Activated CD8-positive, alpha-beta memory T cell treated with anti-CD3 and anti-CD28 coated beads, Interleukin-2, amount 50 U/mL, for 24 hours (primary cell): ENCODE results near the gene CLK4.

Source experiments
- DNase-seq: peaks from one replicate; pipeline ENCODE4 v3.0.0-alpha.2; 2020; ENCODE audit errors: extremely low read depth

Gene CLK4

DNA sequence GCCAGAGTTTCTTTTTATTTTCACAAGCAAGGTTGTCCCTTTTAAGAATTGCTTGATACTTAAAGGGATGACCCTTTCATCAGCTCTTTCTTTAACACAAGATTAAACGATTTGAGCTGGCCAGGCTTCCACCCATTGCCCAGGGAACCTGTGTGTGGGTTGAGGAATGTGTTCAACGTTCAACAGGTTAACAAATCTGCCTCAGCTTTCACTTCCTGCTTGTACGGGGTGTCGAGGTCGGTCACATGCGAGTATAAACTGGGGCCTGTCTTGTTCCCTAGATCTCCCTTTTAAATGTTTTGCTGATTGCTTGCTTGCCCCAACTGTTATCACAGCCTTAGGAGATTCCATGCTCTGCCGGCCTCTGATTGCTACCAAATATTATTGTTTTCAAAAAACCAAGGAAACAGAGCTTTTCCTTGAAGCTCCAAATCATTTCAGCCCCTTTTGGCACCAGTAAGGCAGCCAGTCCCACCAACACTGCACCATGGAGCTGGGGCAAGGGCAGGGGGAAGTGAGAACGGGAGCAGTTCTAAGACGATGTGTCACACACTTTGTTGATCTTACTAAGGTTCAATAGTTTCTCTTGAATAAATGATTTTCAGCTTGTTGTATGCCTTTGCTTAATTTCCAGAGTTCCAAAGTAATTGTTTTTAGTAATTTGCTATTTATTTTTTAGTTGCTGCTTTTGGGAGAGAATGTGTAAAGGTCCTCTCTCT is 10.7 kb upstream of the CLK4 start:
- no peak for DNase-seq

DNA sequence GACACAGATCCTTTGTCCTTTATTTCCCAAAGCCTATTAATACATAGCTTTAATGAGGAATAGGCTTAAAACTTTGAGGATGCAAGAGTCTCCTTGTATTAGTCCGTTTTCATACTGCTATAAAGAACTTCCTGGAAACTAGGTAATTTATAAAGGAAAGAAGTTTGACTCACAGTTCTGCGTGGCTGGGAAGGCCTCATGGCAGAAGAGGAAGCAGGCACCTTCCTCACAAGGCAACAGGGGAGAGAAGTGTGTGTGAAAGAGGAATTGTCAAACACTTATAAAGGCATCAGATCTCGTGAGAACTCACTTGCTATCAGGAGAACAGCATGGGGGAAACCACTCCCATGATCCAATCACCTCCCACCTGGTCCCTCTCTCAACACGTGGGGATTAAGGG is 5.4 kb upstream of the CLK4 start:
- no peak for DNase-seq

DNA sequence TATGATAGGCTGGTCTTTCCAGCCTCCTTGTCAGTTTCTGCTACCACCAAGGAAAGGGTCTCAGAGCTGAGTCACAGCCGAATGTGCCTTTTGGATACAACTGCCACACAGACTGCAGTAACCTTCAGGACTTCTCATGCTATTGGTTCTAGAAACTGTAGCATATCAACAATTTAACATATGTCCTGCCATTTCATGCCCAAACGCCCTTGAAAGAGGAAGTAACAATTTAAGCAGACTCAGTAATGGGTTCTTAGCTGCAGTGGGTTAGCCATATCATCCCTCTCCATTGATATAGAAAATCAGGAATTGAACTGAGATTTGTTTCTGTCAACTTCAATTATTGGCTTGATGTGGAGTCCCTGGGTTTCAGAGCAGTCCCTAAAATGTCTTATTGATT is 4.1 kb upstream of the CLK4 start:
- DNase-seq = no peak

DNA sequence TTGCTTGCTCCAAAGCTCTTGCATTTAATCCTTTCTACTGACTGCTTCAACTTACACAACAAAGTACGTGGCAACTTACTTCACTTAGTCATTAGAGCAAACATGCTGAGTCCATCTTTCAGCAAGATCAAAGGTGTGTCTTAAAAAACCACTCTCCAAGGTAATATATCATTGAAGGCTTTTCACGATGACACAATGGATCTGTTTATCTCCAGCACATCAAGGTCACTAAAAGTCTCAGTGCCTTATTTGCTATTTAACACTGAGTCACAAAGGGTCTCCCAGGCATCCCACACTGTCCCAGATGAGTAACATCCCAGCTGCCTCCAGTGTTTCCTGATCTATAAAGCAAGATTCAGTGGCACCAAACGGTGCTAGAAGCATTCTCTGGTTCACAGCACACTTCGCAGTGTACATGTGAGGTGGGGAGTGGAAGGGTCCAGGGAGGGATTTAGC is 3.7 kb upstream of the CLK4 start:
- DNase-seq = no peak

DNA sequence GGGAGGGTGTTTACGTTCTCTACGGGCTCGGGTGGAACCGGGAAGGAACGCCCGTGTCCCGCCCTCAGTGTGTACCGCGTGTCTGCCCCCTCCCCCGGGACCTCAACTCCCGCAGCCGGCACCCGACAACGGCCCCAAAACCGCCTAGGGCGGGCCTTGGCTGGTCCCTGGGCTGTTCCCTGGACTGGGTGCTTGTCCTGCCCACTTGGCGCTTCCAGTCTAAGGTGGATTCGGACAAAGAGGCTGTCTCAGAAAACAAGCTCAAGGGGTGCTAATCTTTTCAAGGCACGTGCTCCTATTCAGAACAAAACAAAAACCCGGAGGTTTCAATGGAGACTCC is 379 bp upstream of the CLK4 start:
- DNase-seq = no peak

DNA sequence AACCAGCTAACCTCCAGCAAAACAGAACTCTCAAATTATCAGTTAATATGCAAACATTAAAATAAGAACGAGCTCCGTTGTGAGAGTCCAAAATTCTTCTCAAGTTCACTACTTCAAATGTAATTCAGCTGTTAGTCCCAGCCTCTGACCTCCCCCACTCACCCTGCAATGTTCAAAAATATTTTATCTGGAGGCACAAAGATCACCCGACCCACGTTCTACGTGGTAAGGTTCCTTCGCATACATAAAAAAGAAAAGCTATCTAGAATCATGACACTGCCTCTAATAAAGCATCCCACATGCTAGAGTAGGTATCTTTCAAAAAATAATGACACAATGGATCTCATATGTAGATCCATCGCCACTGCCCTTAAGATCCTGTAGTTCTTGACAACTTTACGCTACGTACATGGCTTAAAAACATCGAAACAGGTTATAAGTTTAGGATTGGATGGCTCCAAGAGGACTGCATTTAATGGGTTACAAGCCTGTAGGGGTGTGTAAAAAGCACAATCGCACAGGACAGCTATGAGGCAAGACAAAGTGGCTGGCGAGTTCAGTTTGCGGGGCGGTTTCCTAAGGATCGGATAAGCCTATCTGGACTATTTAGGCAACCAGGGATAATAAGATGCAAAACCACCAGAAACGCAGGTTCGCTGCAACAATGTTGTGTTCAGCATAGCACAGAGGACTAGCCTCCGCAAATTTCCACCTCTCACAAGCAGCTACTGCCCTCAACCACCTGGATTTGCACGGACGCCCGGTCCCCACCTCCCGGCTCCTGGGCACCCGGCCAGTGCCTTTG is 969 bp downstream of the CLK4 start:
- DNase-seq = no peak

DNA sequence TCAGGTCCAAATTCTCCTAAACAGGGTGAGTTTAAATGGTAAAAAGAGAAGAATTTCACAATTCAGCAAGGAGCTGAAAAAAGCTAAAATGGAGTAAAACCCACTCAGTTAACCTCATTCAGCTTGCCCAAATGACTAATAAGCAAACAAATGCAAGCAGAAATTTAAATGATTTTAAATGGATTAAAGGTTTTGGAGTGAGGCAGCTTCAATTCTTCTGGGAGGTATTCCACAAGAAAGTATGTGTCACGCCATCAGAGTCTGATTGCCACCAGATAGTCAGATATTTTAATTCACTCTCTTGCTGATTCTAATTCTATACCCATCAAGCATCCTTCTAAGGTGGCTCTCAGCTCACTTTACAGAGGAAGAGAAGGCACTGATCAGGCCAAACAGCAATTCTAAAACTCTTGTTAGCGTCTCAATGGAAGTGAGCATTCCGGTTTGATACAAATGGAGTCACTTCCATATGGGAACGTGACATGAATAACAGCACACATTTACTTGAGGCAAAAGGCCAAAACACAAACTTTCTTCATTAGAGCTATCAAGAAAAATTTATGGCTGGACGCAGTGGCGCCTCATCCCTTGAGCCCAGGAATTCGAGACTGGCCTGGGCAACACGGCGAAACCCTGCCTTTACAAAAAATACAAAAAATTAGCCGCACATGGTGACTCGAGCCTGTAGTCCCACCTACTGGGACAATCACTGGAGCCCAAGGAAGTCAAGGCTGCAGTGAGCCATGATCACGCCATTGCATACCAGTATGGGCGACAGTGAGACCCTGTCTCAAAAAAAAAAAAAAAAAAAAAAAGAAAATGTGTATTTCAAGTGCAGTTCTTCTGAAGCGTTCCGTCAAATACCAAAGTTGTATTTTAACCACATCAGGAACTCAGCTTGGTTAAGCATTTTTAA is 2.0 kb downstream of the CLK4 start:
- no peak for DNase-seq

DNA sequence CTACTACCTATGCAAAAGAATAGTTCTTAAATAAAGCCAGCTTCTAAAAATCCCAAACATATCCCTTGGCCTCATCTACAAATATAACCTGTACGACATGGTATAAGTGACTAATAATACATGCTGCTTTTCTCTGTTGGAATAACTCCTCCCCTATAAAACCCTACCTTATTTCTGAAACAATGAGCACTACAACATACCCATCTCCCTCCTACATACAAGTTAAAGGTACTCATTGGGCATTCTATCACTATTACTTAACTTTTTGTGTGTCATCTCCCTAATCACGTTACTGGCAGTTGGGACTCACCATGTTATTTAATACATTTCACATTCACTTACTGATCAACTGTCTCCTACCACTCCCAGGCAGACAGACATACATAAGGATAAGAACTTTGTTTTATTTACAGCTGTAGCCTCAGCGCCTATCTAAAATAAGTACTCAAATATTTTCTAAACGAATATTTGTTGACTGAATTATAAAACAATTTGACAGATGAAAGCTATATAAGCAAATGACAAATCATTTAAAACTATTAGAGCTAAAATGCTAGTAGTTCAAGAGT is 4.1 kb downstream of the CLK4 start:
- DNase-seq = no peak

DNA sequence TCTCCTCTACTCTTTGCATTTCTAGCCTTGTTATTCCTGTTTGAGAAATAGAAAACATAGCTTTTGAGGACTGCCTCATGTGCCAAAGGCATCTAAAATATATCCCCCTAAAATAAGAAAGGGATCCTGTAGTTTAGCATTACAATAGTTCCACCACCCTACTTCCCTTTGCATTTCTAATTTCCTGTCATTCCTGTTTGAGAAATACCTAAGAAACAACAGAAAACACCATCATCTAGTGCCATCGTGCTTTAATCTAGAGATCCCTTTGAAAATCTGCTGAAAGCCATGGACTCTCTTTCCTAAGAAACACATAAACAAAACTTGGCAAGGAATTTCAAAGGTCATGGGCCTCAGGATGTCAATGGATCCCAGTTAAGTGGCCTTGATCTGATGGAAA is 7.5 kb downstream of the CLK4 start:
- DNase-seq = no peak

DNA sequence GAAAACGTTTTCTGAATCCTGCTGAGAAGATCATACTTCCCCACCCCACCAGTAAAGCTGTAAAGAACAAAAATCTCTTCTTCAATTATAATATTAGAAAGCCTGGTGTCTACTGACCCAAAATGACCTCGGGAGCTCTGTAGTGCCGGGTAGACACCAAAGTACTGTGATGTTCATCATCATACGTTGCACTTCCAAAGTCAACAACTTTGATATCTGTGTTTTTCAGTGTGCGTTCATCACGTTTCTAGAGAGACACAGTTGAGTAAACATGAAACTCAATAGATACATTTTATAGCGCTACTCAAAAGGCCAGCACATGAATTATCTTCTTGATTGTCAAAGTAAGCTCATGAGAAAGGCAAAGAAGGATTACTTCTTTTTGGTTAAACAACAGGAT is 14.6 kb downstream of the CLK4 start:
- DNase-seq = no peak

DNA sequence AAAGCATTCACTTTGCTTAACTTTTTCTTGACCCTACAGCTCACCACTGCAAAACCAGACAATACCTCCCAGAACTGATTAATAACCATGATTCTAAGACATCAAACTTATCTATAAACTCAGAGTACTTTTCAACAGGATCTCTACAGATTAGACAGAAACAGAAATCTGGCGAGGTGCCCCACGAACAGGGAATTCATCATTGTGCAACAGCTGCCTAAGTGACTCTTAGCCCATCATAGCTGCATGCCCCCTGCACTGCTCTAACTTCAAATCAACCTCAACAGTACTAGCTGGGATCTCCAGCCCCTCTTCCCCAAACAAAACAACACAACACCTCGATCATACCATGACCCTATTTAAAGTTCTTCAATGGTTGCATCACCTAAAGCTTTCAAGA is 20.6 kb downstream of the CLK4 start:
- no peak for DNase-seq

DNA sequence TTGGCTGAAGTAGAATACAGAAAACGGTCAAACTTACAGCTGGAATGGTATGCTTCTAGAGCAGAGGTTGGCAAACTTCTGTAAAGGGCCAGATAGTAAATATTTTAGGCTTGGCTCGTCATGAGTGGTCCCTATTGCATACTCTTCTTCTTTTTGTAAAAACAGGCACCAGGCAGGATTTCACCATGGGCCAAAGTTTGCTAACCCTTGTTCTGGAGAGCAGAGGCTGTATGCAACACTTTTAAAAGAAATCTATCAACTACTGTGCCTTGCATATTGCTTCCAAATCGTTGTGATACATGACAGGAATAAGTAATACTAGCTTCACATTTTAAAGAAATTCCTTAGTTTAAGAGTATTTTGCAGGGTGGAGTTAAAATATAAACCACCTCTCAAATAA is 21.1 kb downstream of the CLK4 start:
- no peak for DNase-seq

DNA sequence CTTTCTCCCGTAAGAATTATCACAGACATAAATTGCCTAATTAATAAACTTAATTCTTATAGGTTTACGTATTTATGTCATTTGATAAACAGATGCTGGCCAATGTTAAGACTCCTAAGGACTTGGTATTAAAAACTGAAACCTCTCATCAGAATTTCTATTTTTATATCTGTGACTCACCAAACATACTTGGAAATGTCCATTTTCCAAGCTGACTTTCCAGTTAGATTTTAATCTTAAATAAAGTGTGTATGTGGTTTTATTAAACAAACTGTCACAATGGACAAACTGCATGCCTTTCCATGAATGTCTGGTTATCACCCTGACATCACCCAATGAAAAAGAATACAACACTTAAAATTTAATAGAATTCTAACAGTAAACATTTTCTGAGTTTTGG is 24.1 kb downstream of the CLK4 start:
- no peak for DNase-seq

DNA sequence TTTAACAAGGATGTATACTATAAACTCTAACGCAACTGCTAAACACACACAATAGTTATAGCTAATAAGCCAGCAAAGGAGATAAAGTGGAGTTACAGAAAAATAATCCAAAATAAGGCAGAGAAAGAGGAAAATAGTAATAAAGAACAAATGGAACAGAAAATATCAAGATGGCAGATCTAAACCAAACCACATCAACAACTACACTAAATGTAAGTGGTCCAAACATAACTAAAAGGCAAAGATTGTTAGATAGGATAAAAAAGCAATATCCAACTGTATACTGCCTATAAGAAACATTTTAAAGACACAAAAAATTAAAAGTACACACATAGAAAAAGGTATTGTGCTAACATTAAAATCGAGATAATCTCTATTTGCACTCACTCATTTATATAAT is 31.1 kb downstream of the CLK4 start:
- DNase-seq = no peak

DNA sequence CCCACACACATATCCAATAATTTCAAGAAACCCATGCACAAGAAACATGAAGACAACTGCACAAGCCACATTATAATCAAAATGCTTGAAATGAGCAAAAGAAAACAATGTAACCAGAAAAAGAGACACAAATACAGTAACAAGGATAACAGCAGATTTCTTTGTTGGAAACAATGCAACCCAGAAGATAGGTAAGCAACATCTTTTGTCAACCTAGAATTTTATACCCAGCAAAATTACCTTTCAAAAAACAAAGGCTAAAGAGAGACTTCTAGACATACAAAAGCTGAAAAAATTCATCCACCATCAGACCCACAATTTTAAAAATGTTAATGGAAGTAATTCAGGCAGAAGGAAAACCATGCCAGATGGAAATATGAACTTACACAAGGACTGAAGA is 31.7 kb downstream of the CLK4 start:
- no peak for DNase-seq

DNA sequence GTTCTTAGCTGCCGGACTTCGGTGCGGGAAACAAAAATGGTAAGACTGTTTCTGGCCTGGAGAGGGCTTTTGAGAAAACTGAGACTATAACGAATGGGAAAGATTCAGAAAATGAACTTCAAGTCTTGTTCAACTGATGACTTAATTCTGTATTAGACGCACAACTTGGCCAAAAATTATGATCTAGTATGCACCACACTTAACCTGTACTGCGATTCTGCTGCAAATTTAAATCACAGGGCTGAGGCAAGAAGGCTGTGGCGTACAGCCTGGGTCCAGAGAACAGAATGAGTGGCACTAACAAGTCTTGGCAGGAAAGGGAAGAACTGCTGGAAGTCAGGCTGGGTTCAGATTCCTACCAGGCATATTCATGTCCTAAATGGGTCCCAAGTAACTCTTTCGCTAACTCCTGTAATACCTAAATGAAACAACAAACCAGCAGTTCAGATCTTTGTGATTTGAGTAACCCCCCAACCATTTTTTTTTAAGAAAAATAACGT is 35.9 kb downstream of the CLK4 start:
- DNase-seq = no peak

DNA sequence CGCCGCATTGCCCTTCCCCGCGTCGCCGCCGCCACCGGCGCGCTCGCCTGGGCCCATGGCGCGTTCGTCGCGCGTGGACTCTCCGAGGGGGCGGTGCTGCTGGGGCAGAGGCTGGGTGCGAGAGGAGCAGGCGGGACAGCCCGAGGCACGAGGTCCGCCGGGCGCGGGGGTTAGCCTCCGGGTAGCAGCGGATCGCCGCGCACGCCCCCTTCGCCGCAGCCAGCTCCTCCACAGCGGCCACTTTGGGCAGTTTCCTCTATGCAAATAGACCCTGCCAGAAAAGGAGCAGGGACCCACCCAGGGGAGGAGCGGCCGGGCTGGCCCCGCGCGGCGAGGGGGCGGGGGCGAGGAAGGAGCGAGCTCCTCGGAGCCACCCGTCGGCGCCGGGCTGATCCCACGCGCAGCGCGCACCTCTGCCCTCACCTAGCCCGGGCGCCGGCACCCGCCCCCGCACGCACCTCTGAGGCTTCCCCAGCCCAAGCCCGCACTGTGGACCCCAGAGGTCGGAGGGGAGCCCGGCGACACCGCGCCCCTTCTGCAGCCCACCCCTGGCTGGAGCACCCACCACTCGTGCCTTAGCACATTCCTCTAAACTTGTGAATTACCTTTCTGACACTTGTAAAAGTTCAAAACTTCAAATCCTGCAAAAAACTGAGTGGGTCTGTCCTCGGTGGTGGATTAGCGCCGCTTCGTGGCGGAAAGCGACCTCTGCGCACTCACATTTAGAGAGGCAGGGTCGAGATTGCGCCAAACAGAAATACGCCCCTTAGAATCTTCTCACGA is 36.5 kb downstream of the CLK4 start, which contains the start of gene COL23A1:
Gene COL23A1, minus strand, starts transcription at position 253 of the 783 bp plus-strand sequence.
- DNase-seq = no peak

DNA sequence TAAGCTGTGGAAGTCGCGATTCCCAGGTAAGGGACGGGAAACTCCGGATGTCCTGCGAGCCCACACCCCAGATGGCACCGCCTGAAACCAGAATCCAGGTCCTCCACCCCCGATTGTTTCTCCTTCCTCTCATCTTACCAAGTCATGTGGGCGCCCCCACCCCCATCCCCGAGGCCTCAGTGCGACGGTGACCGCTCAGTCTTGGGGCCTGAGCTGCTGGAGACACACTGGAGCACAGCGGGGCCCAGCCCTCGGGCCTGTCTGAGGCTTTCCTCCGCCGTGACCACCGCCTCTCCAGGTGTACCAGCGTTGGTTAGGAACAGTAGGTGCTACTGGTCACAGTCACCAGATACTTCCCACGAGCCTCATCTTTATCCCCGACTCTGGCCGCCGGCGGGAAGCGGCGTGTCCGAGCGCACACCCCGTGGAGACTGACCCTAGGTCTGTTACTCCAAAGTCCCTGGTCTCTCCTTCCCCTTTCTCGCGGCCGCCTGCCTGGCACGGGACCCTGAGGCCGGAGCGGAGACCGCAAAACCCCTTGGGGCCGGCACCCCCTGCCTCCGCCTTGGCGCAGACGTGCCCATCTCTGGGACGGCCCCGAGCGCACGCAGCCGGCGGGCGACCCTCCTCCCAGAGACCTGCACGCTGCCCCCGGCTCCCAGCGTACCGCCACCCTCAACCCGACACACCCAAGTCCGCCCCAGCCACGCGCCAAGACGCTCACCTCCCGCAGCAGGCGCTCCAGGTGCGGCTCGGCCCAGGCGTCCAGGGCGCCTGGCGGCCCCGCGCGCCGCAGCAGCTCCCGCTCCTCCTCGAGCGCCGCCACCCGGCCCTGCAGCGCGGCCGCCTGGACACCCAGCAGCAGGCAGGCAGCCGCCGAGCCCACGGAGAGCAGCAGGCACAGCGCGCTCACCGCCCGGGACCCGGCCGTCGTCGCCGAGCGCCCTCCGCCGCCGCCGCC is 37.4 kb downstream of the CLK4 start:
- DNase-seq = no peak

DNA sequence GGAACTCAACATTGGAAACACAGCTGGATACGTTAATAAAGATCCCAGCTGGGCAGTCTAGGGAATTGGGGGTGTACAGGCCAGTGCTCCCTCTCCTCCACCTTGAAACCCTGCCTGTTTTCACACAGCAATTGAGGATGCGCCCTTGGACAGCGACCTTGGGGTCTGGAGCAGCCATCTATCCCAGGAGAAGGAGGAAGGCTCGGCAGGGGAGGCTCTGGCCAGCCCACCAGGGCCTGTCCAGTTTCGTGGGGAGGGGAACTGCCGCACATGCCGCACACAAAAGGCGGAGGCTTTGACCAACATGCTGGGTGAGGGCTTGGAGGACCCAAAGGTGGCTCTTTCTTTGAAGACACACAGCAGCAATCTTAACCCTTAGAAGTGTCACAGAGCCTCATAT is 38.1 kb downstream of the CLK4 start:
- no peak for DNase-seq
